ENCODE results near the gene AP2A1.

DNA sequence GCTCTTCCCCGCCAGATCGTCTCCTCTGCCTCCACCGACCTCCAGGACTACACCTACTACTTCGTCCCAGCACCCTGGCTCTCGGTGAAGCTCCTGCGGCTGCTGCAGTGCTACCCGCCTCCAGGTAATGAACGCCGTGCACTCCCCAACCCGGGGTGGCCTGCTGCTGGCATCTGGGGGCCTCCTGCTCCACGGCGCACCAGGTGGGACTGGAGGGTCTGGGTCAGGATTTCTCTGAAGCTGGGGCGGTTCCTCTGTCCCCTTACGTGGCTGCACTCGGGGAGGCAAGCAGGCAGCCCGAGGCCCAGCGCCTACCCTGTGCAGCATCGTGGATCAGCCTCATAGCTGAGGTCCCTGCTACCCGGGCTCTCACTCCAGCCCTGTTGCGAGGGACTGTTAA is 28.8 kb downstream of the AP2A1 start:
- TF ChIP-seq CTCF (IDR thresholded peaks at IDR 0.05) (no peak), POLR2A (IDR thresholded peaks at IDR 0.05) (no peak)
